K562 (cell line): Measurements from ENCODE around the gene EGLN1. TPM values are rescaled to one million over a fixed set of nuclear protein-coding genes. Genes with fewer than 3 reads are reported as not detected.

Experiments
- ARNT ChIP-seq, 2 experiments: fragments of 450-650 bp; IDR thresholded peaks; 2 replicates each; pipeline ENCODE4 v1.6.1; 2016; ENCODE audit warnings: mild to moderate bottlenecking in 1 of 2
- CREB5 ChIP-seq: fragments of 250-450 bp; sonication (Bioruptor Pico); IDR thresholded peaks from 2 replicates; pipeline ENCODE4 v1.5.0; 2020; ENCODE audit warnings: mild to moderate bottlenecking
- DPF2 ChIP-seq: fragments of 450-650 bp; IDR thresholded peaks from 2 replicates; pipeline ENCODE4 v1.6.1; 2016
- ELK3 ChIP-seq: fragments of 450-650 bp; formaldehyde crosslinking; IDR thresholded peaks from 2 replicates; pipeline ENCODE4 v1.4.0; 2020; ENCODE audit warnings: mild to moderate bottlenecking
- EP400 ChIP-seq: fragments of 450-650 bp; IDR thresholded peaks from 2 replicates; pipeline ENCODE4 v1.6.1; 2017; ENCODE audit warnings: antibody characterized with exemption, mild to moderate bottlenecking, moderate library complexity
- FOXK1 ChIP-seq: sonication (generic); formaldehyde crosslinking; IDR thresholded peaks from 2 replicates; pipeline ENCODE4 v1.8.0; 2022; ENCODE audit warnings: missing genetic modification reagents, mild to moderate bottlenecking, borderline replicate concordance
- MITF ChIP-seq: IDR thresholded peaks from 2 replicates; pipeline ENCODE4 v1.6.1; 2014; ENCODE audit warnings: antibody characterized with exemption
- NFXL1 ChIP-seq: fragments of 450-650 bp; formaldehyde crosslinking; IDR thresholded peaks from 2 replicates; pipeline ENCODE4 v1.4.0; 2021; ENCODE audit warnings: mild to moderate bottlenecking
- PHF21A ChIP-seq: fragments of 450-650 bp; IDR thresholded peaks from 2 replicates; pipeline ENCODE4 v1.6.1; 2017; ENCODE audit warnings: low read depth, borderline replicate concordance
- SIN3A ChIP-seq, 2 experiments: fragments of 150-350 bp in 1 of 2; IDR thresholded peaks; 2 replicates each; pipeline ENCODE4 v1.6.1; 2011 to 2016; ENCODE audit warnings: borderline replicate concordance in 2 of 2, low read depth in 2 of 2, low read length in 2 of 2, mild to moderate bottlenecking in 2 of 2, moderate library complexity in 2 of 2; ENCODE audit not compliant: control insufficient read depth in 1 of 2
- SMC3 ChIP-seq: conservative IDR thresholded peaks from 2 replicates; pipeline ENCODE4 v1.6.1; 2011; ENCODE audit warnings: low read depth, low read length, improper control_type of control experiment; ENCODE audit not compliant: insufficient read depth
- THRA ChIP-seq: fragments of 450-650 bp; IDR thresholded peaks from 2 replicates; pipeline ENCODE4 v1.6.1; 2017; ENCODE audit warnings: mild to moderate bottlenecking, moderate library complexity
- ZFP1 ChIP-seq: fragments of 450-650 bp; formaldehyde crosslinking; IDR thresholded peaks from 2 replicates; pipeline ENCODE4 v1.4.0; 2020; ENCODE audit warnings: mild to moderate bottlenecking, mixed read lengths
- ZNF253 ChIP-seq: fragments of 250-450 bp; sonication (Bioruptor Pico); conservative IDR thresholded peaks from 2 replicates; pipeline ENCODE4 v1.6.1; 2021; ENCODE audit warnings: mild to moderate bottlenecking
- ZNF263 ChIP-seq: sonication (generic); formaldehyde crosslinking; IDR thresholded peaks from 2 replicates; pipeline ENCODE4 v1.8.0; 2022; ENCODE audit warnings: mild to moderate bottlenecking, missing genetic modification reagents, borderline replicate concordance
- ZNF512 ChIP-seq: IDR thresholded peaks from 2 replicates; pipeline ENCODE4 v1.6.1; 2016; ENCODE audit warnings: missing genetic modification characterization, missing compliant biosample characterization
- ZNF639 ChIP-seq, 2 experiments: fragments of 200-800 bp in 1 of 2; sonication (Bioruptor generic) in 1 of 2; sonication (generic) in 1 of 2; formaldehyde crosslinking in 1 of 2; IDR thresholded peaks in 1 of 2; conservative IDR thresholded peaks in 1 of 2; 2 replicates each; pipeline versions ENCODE4 v1.5.0 to v1.6.1; 2016 to 2020; ENCODE audit warnings: missing compliant biosample characterization in 1 of 2, missing genetic modification characterization in 1 of 2, missing genetic modification reagents in 1 of 2
- polyA plus RNA-seq, 8 experiments: library from polyadenylated mRNA; depleted of rRNA in 4 of 8; stranded (reverse) in 5 of 8; unstranded in 3 of 8; fragments of >200 nt; fragmentation: Nextera tagmentation in 2 of 8; fragmentation: Illumina TruSeq in 1 of 8; extraction: Ambion mirVana in 2 of 8; extraction: Trizol in 1 of 8; gene quantifications; 2 replicates each; pipeline versions ENCODE4 v1.2.1 to v1.2.3, GENCODE V29; 2011 to 2014; ENCODE audit warnings: inconsistent platforms in 1 of 8, missing spikeins in 1 of 8
- total RNA-seq, 7 experiments: library from RNA; depleted of rRNA in 6 of 7; stranded (reverse); fragments of >200 nt in 6 of 7; fragmentation: Illumina TruSeq in 2 of 7; extraction: Trizol in 2 of 7; gene quantifications; 2 replicates each; pipeline versions ENCODE4 v1.2.1 to v1.2.3, GENCODE V29; 2011 to 2021; ENCODE audit warnings: low replicate concordance in 1 of 7

Gene EGLN1
- total and polyA plus RNA-seq, 9 of the 15 experiments (the other 6 are each of a cell fraction or from before 2014, with no cell fraction given) = 5.2 to 54.3 (median 24.6) TPM

- TF ChIP-seq ZNF512 (tag) (no peak), CREB5 (CRISPR knock-in tag) (no peak), SMC3 (no peak), ZFP1 (no peak), PHF21A (peak; percentile 60; the same call in 1 of the 2 replicates), ZNF253 (no peak), NFXL1 (CRISPR knock-in tag) (no peak), FOXK1 (CRISPR knock-in tag) (peak; percentile 78; the same call in 1 of the 2 replicates), ELK3 (CRISPR knock-in tag) (no peak), SIN3A (IDR thresholded peaks at IDR 0.05; ENCODE audit: borderline replicate concordance in 2 of 2, control insufficient read depth in 1 of 2, low read depth in 2 of 2, low read length in 2 of 2) (peak in 1 of 2 experiments; percentile 62; a peak in 2 of 4 replicates), ZNF639 (CRISPR knock-in tag; conservative IDR thresholded peaks at IDR 0.05 in 1 of 2, IDR thresholded peaks at IDR 0.05 in 1 of 2) (peak in 1 of 2 experiments; percentile 96; a peak in 2 of 4 replicates), THRA (no peak), ARNT (IDR thresholded peaks at IDR 0.05) (no peak), MITF (no peak; the same call in 1 of the 2 replicates), DPF2 (peak; percentile 23; the same call in 1 of the 2 replicates), EP400 (peak; percentile 58; the same call in 1 of the 2 replicates), ZNF263 (CRISPR knock-in tag) (peak; percentile 41; the same call in 1 of the 2 replicates)
These were observed at the start of gene EGLN1 (continued) for GRCh38 chr1:231421971-231422797.
